ENCODE data around the gene NTN4. TPM values are rescaled to one million over a fixed set of nuclear protein-coding genes. Genes with fewer than 3 reads are reported as not detected.

NTN4 gene
- total and polyA plus RNA-seq, 12 donors: 17.9 to 105 (median 64.5) TPM

GRCh38 chr12:95804291-95804690 lies 13.7 kb upstream of the NTN4 start:
- intact Hi-C loops (cut with DNase I): no loop called here
- DNase-seq: no peak

DNA sequence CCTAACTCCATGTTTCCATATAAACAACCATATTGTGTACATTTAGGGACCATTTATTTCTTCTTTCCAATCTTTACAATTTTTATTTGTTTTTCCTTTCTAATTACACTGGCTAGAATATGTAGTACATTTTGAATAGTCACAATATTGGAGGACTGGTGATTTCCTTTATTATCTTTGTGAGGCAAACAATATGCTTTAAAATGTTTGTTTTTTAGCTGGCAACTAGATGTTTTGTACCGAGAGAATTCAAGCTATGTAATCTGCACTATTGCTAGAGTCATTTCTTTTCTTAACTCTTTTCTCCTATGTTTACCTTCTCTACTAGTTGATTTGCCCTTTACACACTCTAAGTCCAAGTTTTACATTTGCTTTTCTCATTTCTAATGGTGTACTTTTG lies 13.3 kb upstream of the NTN4 start:
- intact Hi-C loops (cut with DNase I): no loop called here
- Histone ChIP-seq H3K4me3 (no peak overlapping the region), H3K27me3 (no peaks in the 10 kb centered on the region), H3K27ac (no peak overlapping the region), H3K9me3 (no peaks in the 10 kb centered on the region), H3K4me1 (peaks cover 0 to 6% (median 0%) of the 10 kb centered on the region in 9 donors), H3K36me3 (no peaks in the 10 kb centered on the region)
- ATAC-seq (no peak), DNase-seq (no peak)
- WGBS, 2 donors: 55 to 68% methylated on average over 1 of the region's 1 CpG
- TF ChIP-seq, protein P1, sequence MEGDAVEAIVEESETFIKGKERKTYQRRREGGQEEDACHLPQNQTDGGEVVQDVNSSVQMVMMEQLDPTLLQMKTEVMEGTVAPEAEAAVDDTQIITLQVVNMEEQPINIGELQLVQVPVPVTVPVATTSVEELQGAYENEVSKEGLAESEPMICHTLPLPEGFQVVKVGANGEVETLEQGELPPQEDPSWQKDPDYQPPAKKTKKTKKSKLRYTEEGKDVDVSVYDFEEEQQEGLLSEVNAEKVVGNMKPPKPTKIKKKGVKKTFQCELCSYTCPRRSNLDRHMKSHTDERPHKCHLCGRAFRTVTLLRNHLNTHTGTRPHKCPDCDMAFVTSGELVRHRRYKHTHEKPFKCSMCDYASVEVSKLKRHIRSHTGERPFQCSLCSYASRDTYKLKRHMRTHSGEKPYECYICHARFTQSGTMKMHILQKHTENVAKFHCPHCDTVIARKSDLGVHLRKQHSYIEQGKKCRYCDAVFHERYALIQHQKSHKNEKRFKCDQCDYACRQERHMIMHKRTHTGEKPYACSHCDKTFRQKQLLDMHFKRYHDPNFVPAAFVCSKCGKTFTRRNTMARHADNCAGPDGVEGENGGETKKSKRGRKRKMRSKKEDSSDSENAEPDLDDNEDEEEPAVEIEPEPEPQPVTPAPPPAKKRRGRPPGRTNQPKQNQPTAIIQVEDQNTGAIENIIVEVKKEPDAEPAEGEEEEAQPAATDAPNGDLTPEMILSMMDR (IDR thresholded peaks at IDR 0.05): no peak

More at GRCh38 chr12:95804291-95804690, 13.7 kb upstream of the NTN4 start:
- H3K27ac ChIP-seq: no peak overlapping the region
- ATAC-seq: no peak
- H3K4me3 ChIP-seq: no peak overlapping the region
- no peaks in the 10 kb centered on the region for H3K9me3 ChIP-seq
- TF ChIP-seq, protein P1 (IDR thresholded peaks at IDR 0.05): no peak
- 48 to 51% methylated on average over 3 of the region's 3 CpGs for WGBS, 2 donors
- no peaks in the 10 kb centered on the region for H3K36me3 ChIP-seq
- H3K4me1 ChIP-seq: peaks cover 0 to 6% (median 0%) of the 10 kb centered on the region in 9 donors
- H3K27me3 ChIP-seq: no peaks in the 10 kb centered on the region

DNA sequence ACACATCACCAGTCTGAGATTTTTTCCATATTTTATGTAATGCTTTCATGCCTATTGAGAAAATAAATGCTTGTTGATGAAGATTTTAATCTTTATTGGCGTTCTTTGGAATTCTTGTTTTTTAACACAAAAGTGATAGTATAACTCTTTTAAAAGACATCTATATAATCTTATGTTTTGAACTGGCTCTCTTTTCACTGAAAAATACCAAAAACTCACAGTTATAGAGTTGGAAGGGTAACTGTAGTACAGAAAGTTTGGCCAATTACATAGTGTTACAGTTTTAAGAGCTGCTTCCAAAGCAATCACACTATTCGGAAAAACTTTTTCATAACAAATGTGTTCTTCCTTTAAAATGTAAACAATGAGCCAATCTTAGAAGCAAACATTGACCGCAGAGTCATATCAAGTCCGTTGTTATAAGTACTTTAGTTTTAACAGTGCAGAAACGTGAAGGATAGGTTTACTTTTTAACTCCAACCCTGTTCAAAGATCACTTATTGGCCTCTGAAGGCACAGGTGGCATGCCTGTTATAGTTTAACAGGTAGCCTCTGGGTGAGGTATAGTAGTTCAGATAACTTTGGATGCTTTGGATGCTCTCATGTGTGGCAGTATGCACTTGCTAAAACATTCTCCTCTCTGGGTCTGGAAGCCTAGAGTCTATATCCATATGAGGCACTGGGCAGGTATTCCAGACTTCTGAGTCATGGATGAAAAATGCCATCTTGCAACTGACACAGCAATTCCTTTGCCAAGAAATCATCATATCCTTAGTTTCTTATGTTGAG lies 12.1 kb upstream of the NTN4 start:
- DNase-seq: no peak
- WGBS, 2 donors: 60 to 82% methylated on average over 5 of the region's 5 CpGs
- H3K27ac ChIP-seq: no peak overlapping the region
- no peaks in the 10 kb centered on the region for H3K36me3 ChIP-seq
- peak in 3 of 8 donors; percentile 44 to 65 (median 49) for ATAC-seq
- TF ChIP-seq, protein P1 (IDR thresholded peaks at IDR 0.05): no peak
- no peaks in the 10 kb centered on the region for H3K9me3 ChIP-seq
- no peaks in the 10 kb centered on the region for H3K27me3 ChIP-seq
- intact Hi-C loops (cut with DNase I): no loop called here
- no peak overlapping the region for H3K4me3 ChIP-seq
- H3K4me1 ChIP-seq: peaks cover 0 to 6% (median 0%) of the 10 kb centered on the region in 9 donors

DNA sequence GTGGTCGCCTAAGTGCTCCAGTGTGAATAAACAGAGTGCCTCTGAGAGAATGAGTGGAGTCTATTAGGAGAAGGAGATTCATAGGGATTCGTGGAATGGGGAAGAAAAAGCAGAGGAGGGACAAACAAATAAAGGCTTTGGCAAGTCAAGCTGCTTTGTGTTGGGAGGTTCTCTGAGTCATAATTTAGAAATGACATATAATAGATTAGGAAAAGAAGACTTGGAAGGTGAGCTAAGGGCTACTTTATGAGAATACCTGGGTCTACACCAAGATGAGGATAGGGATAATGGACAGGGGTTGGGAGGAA lies 6.4 kb upstream of the NTN4 start:
- DNase-seq (no peak), ATAC-seq (no peak)
- H3K27me3 ChIP-seq: peaks cover 0 to 22% (median 0%) of the 10 kb centered on the region in 7 donors
- H3K36me3 ChIP-seq: no peaks in the 10 kb centered on the region
- 89 to 92% methylated on average over 2 of the region's 2 CpGs for WGBS, 2 donors
- H3K9me3 ChIP-seq: no peaks in the 10 kb centered on the region
- no peak overlapping the region for H3K27ac ChIP-seq
- intact Hi-C loops (cut with DNase I): loop anchor here in 1 of 10 donors (10.0 kb wide), 1 partner anchor 182 kb away; no protein-coding TSS in a partner anchor
- H3K4me3 ChIP-seq: no peak overlapping the region
- TF ChIP-seq, protein P1 (IDR thresholded peaks at IDR 0.05): no peak
- H3K4me1 ChIP-seq: peaks cover 0 to 3% (median 0%) of the 10 kb centered on the region in 9 donors
